Measurements from ENCODE around the gene STXBP1.

Gene STXBP1

DNA sequence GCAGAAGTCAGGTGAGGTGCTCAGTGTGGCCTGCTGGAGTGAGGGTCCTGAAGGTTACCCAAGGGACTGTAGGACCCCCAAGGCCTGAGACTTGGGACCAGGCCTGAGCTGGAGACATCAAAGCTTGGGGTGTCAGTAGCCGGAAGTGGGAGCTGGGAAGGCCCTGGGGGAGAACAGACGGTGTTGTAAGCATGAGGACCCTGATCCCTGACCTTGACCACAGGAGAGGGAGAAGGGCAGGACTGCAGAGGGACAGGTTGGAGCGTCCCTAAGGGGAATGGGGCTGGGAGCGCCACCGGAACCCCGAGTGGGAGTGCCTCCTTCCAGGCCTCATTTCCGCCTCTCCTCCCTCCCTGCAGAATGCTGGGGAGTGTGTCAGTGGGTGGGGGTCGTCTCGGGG, 104.3 kb downstream of the STXBP1 start:
- no peak for DNase-seq

DNA sequence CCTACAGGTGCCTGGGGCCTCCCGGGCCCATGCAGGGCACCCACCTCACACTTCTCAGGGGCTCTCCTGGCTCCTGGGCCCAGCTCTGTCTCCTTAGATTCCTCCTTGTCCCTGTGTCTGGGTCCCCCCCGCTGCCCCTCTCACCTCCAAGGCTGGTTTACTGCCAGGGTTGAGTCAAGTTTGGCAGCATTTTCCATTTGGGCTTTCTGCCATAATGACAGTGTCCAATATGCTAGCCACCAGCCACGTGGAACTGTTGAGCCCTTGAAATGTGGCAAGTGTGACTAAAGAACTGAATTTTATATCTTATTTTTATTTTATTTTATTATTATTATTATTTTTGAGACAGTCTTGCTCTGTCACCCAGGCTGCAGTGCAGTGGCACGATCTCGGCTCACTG, 105.7 kb downstream of the STXBP1 start:
- no peak for DNase-seq

DNA sequence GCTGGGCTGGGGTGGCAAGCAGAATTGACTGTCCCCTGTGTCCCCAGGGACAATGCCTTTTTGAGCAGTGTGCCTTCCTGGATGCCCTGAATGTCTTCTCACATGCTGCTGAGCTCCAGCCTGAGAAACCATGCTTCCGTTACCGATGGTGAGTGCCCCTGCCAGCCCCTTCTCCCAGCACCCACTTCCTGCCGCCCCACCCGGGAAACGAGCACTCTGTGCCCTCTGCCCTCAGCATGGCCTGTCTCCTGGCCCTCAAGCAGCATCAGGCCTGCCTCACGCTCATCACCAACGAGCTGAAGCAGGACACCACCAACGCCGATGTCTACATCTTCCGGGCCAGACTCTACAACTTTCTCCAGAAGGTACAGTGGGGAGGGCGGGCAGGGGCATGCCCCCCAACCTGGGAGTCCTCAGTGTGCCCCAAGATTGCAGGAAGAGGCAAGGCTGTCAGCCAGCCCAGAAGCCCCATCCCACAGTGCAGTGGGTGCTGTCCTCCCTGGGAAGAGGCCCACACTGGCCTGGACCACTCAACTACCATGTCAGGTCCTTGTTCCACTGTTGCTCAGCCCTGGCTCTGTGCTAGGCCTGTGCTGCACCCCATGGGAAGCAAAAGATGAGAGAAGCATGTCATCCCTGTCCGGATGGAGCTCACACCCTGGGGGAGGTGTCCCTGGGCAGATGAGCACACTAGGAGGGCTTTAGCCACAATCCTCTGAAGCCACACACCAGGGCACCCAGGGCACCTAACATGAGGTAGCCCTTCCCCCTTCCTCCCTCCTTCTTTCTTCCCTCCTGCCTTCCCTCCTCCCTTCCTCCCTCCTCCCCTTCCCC, 108.2 kb downstream of the STXBP1 start:
- DNase-seq, result no peak

DNA sequence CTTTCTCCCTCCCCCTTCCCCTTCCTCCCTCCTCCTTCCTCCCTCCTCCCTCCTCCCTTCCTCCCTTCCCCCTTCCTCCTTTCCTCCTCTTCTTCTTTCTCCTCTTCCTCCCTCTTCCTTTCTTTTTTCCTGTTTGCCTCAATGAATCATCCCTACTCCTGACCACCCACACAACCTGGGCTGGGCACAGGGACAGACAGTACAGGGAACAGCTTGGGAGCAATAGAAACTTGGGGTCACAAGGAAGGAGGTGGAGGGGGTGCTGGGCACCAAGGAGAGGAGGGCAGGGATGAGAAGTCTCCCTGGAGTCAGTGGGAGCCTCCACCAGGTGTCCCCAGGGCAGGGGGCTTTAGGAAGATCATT, 108.8 kb downstream of the STXBP1 start:
- no peak for DNase-seq

DNA sequence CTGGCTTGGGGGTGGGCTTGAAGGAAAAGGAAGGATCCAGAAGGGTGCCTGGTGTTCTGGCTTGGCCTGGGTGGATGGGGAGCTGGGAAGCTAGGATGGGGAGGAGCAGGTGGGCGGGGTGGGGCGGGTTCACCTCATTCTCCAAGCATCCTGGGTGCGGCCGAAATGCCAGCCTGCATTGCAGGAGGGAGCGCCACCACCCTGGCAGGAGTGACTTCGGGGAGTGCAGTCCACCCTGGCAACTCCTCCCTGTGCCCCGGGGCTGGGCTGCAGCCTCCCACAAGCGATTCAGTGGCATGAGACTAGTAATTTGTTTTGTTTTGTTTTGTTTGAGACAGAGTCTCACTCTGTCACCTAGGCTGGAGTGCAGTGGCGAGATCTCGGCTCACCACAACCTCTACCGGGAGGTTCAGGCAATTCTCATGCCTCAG, 109.3 kb downstream of the STXBP1 start:
- no peak for DNase-seq

DNA sequence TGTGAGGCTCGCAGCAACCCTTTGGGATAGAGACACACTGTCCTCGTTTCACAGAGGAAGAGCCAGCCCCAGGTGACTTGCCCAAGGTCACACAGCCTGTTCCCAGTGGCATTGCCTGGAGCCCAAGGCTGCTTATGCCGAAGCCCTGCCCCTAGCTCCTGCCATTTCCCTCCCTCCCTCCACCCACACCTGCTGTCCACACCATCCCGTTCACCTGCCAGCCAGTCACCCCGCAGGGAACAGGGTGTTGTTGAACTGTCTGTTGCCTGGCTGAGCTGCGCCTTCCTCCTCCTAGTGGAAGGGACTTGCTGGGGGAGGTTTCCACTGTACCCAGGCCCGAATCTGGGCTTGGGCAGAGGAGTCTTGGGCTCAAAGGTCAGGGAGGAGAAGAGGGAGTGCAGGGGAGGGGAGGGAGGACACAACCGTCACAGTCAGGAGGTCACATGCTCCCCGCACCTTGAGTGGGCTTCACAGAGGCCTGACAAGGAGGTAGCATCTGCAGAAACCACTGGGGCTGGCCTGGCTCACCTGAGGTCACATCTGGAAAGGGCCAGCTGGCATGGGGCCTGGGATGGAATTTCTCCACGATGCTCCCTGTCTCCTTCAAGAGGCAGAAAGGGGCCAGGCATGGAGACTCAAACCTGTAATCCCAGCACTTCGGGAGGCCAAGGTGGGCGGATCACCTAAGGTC, 110.1 kb downstream of the STXBP1 start:
- DNase-seq, result no peak

- DNase-seq, result no peak
Observed at GRCh38 chr9:127723013-127723412, 110.9 kb downstream of the STXBP1 start.

- DNase-seq, result no peak
Observed at GRCh38 chr9:127723444-127723843, 111.4 kb downstream of the STXBP1 start.

- DNase-seq, result no peak
Observed at GRCh38 chr9:127724012-127724411, 111.9 kb downstream of the STXBP1 start.

GRCh38 chr9:127726871-127727270, 114.8 kb downstream of the STXBP1 start:
- no peak for DNase-seq

GRCh38 chr9:127728808-127729207, 116.7 kb downstream of the STXBP1 start:
- no peak for DNase-seq

- no peak for DNase-seq
Observed at GRCh38 chr9:127729522-127730256, 117.6 kb downstream of the STXBP1 start.

GRCh38 chr9:127730262-127730661, 118.2 kb downstream of the STXBP1 start:
- DNase-seq, result no peak

DNA sequence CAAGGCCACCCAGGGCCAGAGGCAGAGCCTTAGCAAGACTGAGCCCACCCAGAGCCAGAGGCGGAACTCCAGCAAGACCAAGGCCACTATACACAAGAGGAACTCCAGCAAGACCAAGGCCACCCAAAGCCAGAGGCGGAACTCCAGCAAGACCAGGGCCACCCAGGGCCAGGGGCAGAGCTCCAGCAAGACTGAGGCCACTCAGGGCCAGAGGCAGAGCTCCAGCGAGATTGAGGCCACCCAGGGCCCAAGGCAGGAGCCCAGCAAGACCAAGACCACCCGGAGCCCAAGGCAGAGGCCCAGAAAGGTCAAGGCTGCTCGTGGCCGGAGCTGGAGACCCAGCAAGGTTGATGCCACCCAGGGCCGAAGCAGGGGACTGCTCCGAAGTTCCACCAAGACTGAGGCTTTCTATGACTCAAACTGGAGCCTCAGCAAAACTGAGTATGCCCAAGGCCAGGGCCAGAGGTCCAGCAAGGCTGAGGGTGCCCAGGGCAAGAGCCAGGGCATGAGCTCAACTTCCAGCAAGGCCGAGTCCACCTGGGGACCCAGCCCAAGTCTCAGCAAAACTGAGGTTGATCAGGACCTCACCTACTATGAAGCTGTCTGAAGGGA, 118.8 kb downstream of the STXBP1 start:
- DNase-seq, result no peak

- no peak for DNase-seq
Observed at GRCh38 chr9:127731938-127732337, 119.9 kb downstream of the STXBP1 start.

- DNase-seq, result no peak
Observed at GRCh38 chr9:127732444-127732843, 120.4 kb downstream of the STXBP1 start.

DNA sequence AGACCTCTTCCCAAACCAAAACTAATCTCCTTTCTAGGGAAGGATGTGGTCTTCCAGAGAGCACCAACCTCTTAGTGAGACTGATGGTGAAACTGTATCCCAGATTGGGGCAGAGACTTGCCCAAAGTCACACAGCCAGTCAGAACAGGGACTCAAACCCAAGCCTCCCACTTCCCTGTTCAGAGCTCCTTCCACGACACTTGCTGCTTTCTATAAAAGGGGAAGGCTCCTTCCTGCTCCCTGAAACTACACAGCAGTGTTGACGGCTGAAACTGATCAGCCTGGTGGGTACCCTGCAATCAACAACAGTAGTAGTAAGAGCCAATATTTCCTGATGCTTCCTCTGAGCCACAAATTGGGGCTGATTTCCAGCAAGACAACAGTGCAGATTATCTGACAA, 121.5 kb downstream of the STXBP1 start:
- no peak for DNase-seq

DNA sequence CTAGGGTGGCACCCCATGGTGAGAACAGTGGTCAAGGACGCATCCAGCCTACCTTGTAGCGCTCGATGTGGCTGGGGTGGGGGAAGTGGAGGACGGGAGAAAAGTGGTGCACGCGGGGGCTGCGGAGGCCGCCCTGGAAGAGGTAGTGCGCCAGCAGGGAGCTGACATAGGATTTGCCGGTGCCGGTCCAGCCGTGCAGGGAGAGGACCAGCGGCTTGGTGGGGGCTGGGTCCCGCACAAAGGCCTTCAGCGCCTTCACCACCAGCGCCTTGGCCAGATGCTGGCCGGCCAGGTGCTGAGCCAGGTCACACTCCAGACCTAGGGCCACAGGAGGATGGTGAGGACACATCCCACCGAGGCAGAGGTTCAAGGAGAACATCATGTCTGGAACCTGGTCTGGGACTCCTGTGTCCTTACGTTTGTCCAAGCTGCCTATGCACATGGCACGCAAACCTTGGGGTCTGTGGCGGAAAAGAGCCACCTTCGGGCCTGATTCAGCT, 122.2 kb downstream of the STXBP1 start:
- DNase-seq, result no peak

GRCh38 chr9:127734747-127735529, 122.9 kb downstream of the STXBP1 start, which contains the start of gene TOR2A:
Gene TOR2A, minus strand, starts transcription at chr9:127735294. Its CDS starts 24 bp downstream, at chr9:127735270.
- DNase-seq, result peak; percentile 97

DNA sequence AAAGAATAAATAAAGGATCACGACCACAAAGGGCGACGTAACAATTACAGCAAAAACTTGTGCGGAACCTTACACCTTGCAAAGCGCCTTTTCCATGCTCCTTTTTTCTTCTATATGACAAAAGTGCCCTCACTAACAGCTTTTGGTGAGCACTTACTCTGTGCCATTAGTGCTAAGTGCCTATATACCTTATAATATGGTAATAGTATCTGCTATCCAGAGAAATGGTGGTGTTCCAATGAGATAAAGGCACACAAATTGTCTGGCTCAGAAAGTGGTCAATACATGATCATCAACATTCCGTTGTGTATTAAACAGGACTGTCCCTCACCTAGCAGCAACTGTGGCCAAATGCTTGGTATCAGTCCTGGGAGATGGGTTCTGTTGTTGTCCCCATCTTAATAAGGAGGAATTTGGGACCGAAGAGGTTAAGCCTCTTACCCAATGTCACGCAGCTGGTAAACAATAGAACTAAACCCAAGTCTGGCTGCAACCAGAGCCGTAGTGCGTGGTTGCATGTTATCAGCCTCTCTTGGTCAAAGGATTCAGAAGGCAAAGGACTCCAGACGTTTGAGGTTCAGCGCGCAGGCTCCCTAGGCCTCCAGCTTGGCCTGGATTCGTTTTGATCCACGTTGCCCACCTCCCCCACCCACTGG, 123.6 kb downstream of the STXBP1 start:
- no peak for DNase-seq

GRCh38 chr9:127738666-127739065, 126.6 kb downstream of the STXBP1 start:
- DNase-seq, result no peak

Measured in activated CD4-positive, alpha-beta T cell treated with anti-CD3 and anti-CD28 coated beads, Interleukin-2, amount 50 U/mL, for 4 hours (primary cell).